ENCODE measurements around the gene FIS1. TPM values are rescaled to one million over a fixed set of nuclear protein-coding genes. Genes with fewer than 3 reads are reported as not detected.
"Not testable (repeated sequence)": the region's sequence is repeated elsewhere in the genome, so short reads cannot be mapped to it uniquely, and the experiment has no call there.

The FIS1 gene
- total RNA-seq, 1 experiment from 2014 or later = 114 TPM

GRCh38 chr7:101290186-101291037 lies 45.5 kb upstream of the FIS1 start:
- H4K20me1 ChIP-seq (ENCODE audit: insufficient read depth); BruUV-seq (replicated peaks); H3K27ac ChIP-seq (ENCODE audit: low read depth, low read length); H3K9ac ChIP-seq (ENCODE audit: low read length); intact Hi-C loops (cut with micrococcal nuclease); H3K9me2 ChIP-seq (ENCODE audit: insufficient read depth); H3K9me3 ChIP-seq (ENCODE audit: control insufficient read depth in 1 of 2, insufficient read depth in 1 of 2, low read depth in 1 of 2, low read length in 2 of 2); H3K4me3 ChIP-seq (replicated peaks in 1 of 2; ENCODE audit: low read depth in 1 of 2, low read length in 2 of 2); H2AFZ ChIP-seq (ENCODE audit: low read depth, low read length, poor library complexity, severe bottlenecking); POLR2A ChIA-PET; H3K27me3 ChIP-seq (ENCODE audit: insufficient read depth, low read length); RAD21 ChIA-PET (ENCODE audit: low non-redundant PET in 1 of 2, low total read pairs in 2 of 2, uncharacterized antibody in 2 of 2, unreplicated experiment in 2 of 2); H3K79me2 ChIP-seq (ENCODE audit: insufficient read depth, low read length); H3K36me3 ChIP-seq (ENCODE audit: control insufficient read depth in 1 of 2, insufficient read depth in 2 of 2, low read length in 2 of 2); H3K4me1 ChIP-seq (ENCODE audit: control insufficient read depth in 1 of 2, insufficient read depth in 2 of 2, low read length in 2 of 2): not testable (repeated sequence)
- peak; percentile 95 for ATAC-seq
- peak; percentile 10 for DNase-seq (ENCODE audit: low read depth, low spot score)
- H3K4me2 ChIP-seq (ENCODE audit: low read length) = 0 out of 2 replicates have a peak overlapping the region, but pooled peaks have one; percentile 2
- TF ChIP-seq RAD21 (IDR thresholded peaks at IDR 0.05; ENCODE audit: low read depth) = peak; percentile 61
- TF ChIP-seq, protein P1, sequence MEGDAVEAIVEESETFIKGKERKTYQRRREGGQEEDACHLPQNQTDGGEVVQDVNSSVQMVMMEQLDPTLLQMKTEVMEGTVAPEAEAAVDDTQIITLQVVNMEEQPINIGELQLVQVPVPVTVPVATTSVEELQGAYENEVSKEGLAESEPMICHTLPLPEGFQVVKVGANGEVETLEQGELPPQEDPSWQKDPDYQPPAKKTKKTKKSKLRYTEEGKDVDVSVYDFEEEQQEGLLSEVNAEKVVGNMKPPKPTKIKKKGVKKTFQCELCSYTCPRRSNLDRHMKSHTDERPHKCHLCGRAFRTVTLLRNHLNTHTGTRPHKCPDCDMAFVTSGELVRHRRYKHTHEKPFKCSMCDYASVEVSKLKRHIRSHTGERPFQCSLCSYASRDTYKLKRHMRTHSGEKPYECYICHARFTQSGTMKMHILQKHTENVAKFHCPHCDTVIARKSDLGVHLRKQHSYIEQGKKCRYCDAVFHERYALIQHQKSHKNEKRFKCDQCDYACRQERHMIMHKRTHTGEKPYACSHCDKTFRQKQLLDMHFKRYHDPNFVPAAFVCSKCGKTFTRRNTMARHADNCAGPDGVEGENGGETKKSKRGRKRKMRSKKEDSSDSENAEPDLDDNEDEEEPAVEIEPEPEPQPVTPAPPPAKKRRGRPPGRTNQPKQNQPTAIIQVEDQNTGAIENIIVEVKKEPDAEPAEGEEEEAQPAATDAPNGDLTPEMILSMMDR (IDR thresholded peaks at IDR 0.05 in 2 of 3, conservative IDR thresholded peaks at IDR 0.05 in 1 of 3; ENCODE audit: borderline replicate concordance in 1 of 3, insufficient read depth in 1 of 3, low read depth in 2 of 3, low read length in 2 of 3) = peak; percentile 51 to 71 (median 58); a peak in 5 of 6 replicates
- CTCF ChIA-PET = interaction anchor here (0.7 to 4.1 kb wide), 10 partner anchors 8 to 1314 kb away, joined by 3 to 18 read pairs (median 4); partner anchors contain the start of genes AZGP1 and PLOD3

- H3K9ac ChIP-seq (ENCODE audit: low read length); RAD21 ChIA-PET (ENCODE audit: low non-redundant PET in 1 of 2, low total read pairs in 2 of 2, uncharacterized antibody in 2 of 2, unreplicated experiment in 2 of 2); H3K9me3 ChIP-seq (ENCODE audit: control insufficient read depth in 1 of 2, insufficient read depth in 1 of 2, low read depth in 1 of 2, low read length in 2 of 2); H3K27ac ChIP-seq (ENCODE audit: low read depth, low read length); H3K4me2 ChIP-seq (ENCODE audit: low read length); H2AFZ ChIP-seq (ENCODE audit: low read depth, low read length, poor library complexity, severe bottlenecking); H3K4me3 ChIP-seq (replicated peaks in 1 of 2; ENCODE audit: low read depth in 1 of 2, low read length in 2 of 2); BruUV-seq (replicated peaks); H3K9me2 ChIP-seq (ENCODE audit: insufficient read depth); H3K27me3 ChIP-seq (ENCODE audit: insufficient read depth, low read length); DNase-seq (ENCODE audit: low read depth, low spot score); H4K20me1 ChIP-seq (ENCODE audit: insufficient read depth); H3K79me2 ChIP-seq (ENCODE audit: insufficient read depth, low read length); intact Hi-C loops (cut with micrococcal nuclease); H3K4me1 ChIP-seq (ENCODE audit: control insufficient read depth in 1 of 2, insufficient read depth in 2 of 2, low read length in 2 of 2); POLR2A ChIA-PET; H3K36me3 ChIP-seq (ENCODE audit: control insufficient read depth in 1 of 2, insufficient read depth in 2 of 2, low read length in 2 of 2): not testable (repeated sequence)
- 0 out of 2 replicates have a peak, but pooled peaks have one; percentile 23 for ATAC-seq
- CTCF ChIA-PET = interaction anchor here (0.7 to 1.7 kb wide), 3 partner anchors 20 to 1314 kb away, joined by 3 to 5 read pairs (median 3); partner anchors contain the start of gene AZGP1
These were observed 44.8 kb upstream of the FIS1 start for GRCh38 chr7:101289687-101290086.
